Gastroesophageal sphincter (tissue), 4 donors: ENCODE measurements around the gene EXOC6B. TPM values are rescaled to one million over a fixed set of nuclear protein-coding genes. Genes with fewer than 3 reads are reported as not detected.

Source experiments
- ATAC-seq: fragments of 150-250 bp; one replicate; pipeline ENCODE4 v1.9.1; 2016; ENCODE audit warnings: mild to moderate bottlenecking, moderate library complexity
- H3K27ac ChIP-seq, 4 donors: fragments of 200-600 bp; sonication (generic) in 3 of 4; 1 replicate in 3 of 4; 2 replicates in 1 of 4; pipeline ENCODE4 v1.5.1; 2016 to 2019
- H3K27me3 ChIP-seq: fragments of 200-600 bp; sonication (generic); one replicate; pipeline ENCODE4 v1.5.1; 2019
- H3K36me3 ChIP-seq, 2 donors: fragments of 200-600 bp; sonication (generic); one replicate each; pipeline ENCODE4 v1.5.1; 2019; ENCODE audit warnings: control low read depth in 1 of 2
- H3K4me1 ChIP-seq, 3 donors: fragments of 200-600 bp; sonication (generic); 1 replicate in 2 of 3; 2 replicates in 1 of 3; pipeline ENCODE4 v1.5.1; 2016 to 2019; ENCODE audit warnings: control low read depth in 2 of 3
- H3K4me3 ChIP-seq, 2 donors: fragments of 200-600 bp; sonication (generic); one replicate each; pipeline ENCODE4 v1.5.1; 2019; ENCODE audit warnings: mild to moderate bottlenecking in 1 of 2, moderate library complexity in 1 of 2
- H3K9me3 ChIP-seq, 3 donors: fragments of 200-600 bp; sonication (generic); one replicate each; pipeline ENCODE4 v1.5.1; 2017 to 2019; ENCODE audit warnings: control low read depth in 2 of 3
- CTCF ChIP-seq, 4 experiments: fragments of 200-600 bp in 2 of 4; fragments of 450-650 bp in 2 of 4; sonication (generic) in 1 of 4; IDR thresholded peaks; one replicate each; pipeline ENCODE4 v1.5.1; 2017 to 2019; ENCODE audit warnings: antibody characterized with exemption in 4 of 4, mild to moderate bottlenecking in 2 of 4, moderate library complexity in 2 of 4
- EP300 ChIP-seq: sonication (generic); formaldehyde crosslinking; IDR thresholded peaks from one replicate; pipeline ENCODE4 v1.6.1; 2017; ENCODE audit warnings: antibody characterized with exemption, mild to moderate bottlenecking
- POLR2A ChIP-seq, 2 donors: fragments of 450-650 bp; IDR thresholded peaks; one replicate each; pipeline ENCODE4 v1.6.1; 2017; ENCODE audit warnings: antibody characterized with exemption in 2 of 2, mild to moderate bottlenecking in 2 of 2, moderate library complexity in 1 of 2
- POLR2AphosphoS5 ChIP-seq: sonication (generic); formaldehyde crosslinking; IDR thresholded peaks from one replicate; pipeline ENCODE4 v1.6.1; 2017; ENCODE audit warnings: antibody characterized with exemption
- WGBS, 2 donors: methylation state at CpG; one replicate each; pipeline ENCODE4 v1.1.5; 2018; ENCODE audit warnings: low coverage in 1 of 2; 5-methylcytosine and 5-hydroxymethylcytosine counted together
- total RNA-seq, 4 donors: library from RNA; depleted of rRNA; stranded (reverse); fragments of >200 nt; gene quantifications; one replicate each; pipeline ENCODE4 v1.1.0, GENCODE V29; 2016

The EXOC6B gene
- total RNA-seq, 4 donors from 2014 or later: 35.3 to 47.2 (median 41.2) TPM

DNA sequence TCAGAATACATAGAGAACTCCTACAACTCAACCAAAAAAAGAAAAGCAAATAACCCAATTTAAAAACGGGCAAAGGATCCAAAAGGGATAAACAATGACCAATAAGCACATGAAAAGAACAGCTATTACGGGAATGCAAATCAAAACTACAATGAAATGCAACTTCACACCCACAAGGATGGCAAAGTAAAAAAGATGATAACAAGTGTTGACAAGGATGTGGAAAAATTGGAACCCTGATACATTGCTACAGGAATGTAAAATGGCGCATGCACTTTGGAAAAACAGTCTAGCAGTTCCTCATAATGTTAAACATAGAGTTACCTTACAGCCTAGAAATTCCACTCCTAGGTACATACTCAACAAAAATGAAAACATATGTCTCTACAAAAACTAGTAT lies 4.7 kb downstream of the EXOC6B start:
- H3K27ac ChIP-seq: no peak overlapping the region
- H3K36me3 ChIP-seq: no peaks in the 10 kb centered on the region
- no peak overlapping the region for H3K4me3 ChIP-seq
- H3K9me3 ChIP-seq: no peaks in the 10 kb centered on the region
- WGBS, 2 donors: 74 to 84% methylated on average over 3 of the region's 3 CpGs
- H3K27me3 ChIP-seq: no peaks in the 10 kb centered on the region
- peaks cover 0 to 45% (median 11%) of the 10 kb centered on the region in 3 donors for H3K4me1 ChIP-seq
- TF ChIP-seq CTCF (IDR thresholded peaks at IDR 0.05) (no peak), POLR2AphosphoS5 (no peak), EP300 (no peak)
- no peak for ATAC-seq

- peaks cover 0 to 35% (median 6%) of the 10 kb centered on the region in 3 donors for H3K4me1 ChIP-seq
These were observed 6.3 kb downstream of the EXOC6B start for GRCh38 chr2:72819501-72819900.

DNA sequence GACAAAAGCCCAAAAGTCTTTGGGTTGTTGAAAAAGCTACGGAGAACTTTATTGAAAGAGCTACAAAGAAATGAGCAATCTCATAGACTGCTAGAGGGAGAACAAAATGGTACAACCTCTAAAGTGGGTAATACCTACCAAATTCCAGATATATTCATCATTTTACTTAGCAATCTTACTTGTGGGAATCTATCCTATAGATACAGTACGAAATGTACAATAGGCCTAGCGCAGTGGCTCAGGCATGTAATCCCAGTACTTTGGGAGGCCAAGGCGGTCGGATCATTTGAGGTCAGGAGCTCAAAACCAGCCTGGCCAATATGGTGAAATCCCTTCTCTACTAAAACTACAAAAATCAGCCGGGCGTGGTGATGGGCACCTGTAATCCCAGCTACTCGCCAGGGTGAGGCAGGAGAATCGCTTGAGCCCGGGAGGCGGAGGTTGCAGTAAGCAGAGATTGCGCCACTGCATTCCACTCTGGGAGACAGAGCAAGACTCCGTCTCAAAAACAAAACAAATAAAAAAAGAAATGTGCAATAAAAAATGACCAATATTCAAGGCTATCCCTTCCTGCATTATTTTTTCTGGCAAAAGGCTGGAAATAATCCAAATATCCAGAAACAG lies 10.1 kb downstream of the EXOC6B start:
- H3K36me3 ChIP-seq: no peaks in the 10 kb centered on the region
- H3K27me3 ChIP-seq: no peaks in the 10 kb centered on the region
- no peak overlapping the region for H3K4me3 ChIP-seq
- H3K9me3 ChIP-seq: no peaks in the 10 kb centered on the region
- 96 to 98% methylated on average over 7 to 12 of the region's 13 CpGs for WGBS, 2 donors
- peaks cover 0 to 17% (median 0%) of the 10 kb centered on the region in 3 donors for H3K4me1 ChIP-seq
- no peak for ATAC-seq
- no peak overlapping the region for H3K27ac ChIP-seq
- no peak for TF ChIP-seq POLR2AphosphoS5
- no peak for TF ChIP-seq POLR2A (IDR thresholded peaks at IDR 0.05)
- TF ChIP-seq EP300: no peak
- TF ChIP-seq CTCF (IDR thresholded peaks at IDR 0.05): no peak

More at GRCh38 chr2:72819501-72819900, 6.3 kb downstream of the EXOC6B start:
- no peaks in the 10 kb centered on the region for H3K36me3 ChIP-seq
- H3K9me3 ChIP-seq: no peaks in the 10 kb centered on the region
- no peak for ATAC-seq
- no peak overlapping the region for H3K4me3 ChIP-seq
- no peak for TF ChIP-seq EP300
- no peak for TF ChIP-seq CTCF (IDR thresholded peaks at IDR 0.05)
- no peak for TF ChIP-seq POLR2AphosphoS5
- no peak for TF ChIP-seq POLR2A (IDR thresholded peaks at IDR 0.05)
- H3K27ac ChIP-seq: no peak overlapping the region
- no peaks in the 10 kb centered on the region for H3K27me3 ChIP-seq

- 43 to 88% methylated on average over 2 of the region's 2 CpGs for WGBS, 2 donors
- Histone ChIP-seq H3K9me3 (peaks cover 0 to 11% (median 0%) of the 10 kb centered on the region in 3 donors), H3K4me3 (no peak overlapping the region), H3K27me3 (no peaks in the 10 kb centered on the region), H3K36me3 (no peaks in the 10 kb centered on the region), H3K27ac (no peak overlapping the region), H3K4me1 (peaks cover 0 to 17% (median 0%) of the 10 kb centered on the region in 3 donors)
- TF ChIP-seq POLR2AphosphoS5 (no peak), POLR2A (IDR thresholded peaks at IDR 0.05) (no peak), CTCF (IDR thresholded peaks at IDR 0.05) (no peak), EP300 (no peak)
- no peak for ATAC-seq
These were observed 12.0 kb downstream of the EXOC6B start for GRCh38 chr2:72813841-72814240.

GRCh38 chr2:72810165-72810564 lies 15.7 kb downstream of the EXOC6B start:
- Histone ChIP-seq H3K27me3 (no peaks in the 10 kb centered on the region), H3K36me3 (no peaks in the 10 kb centered on the region), H3K4me3 (no peak overlapping the region), H3K9me3 (peaks cover 0 to 15% (median 0%) of the 10 kb centered on the region in 3 donors), H3K27ac (no peak overlapping the region), H3K4me1 (no peaks in the 10 kb centered on the region)
- no peak for TF ChIP-seq POLR2AphosphoS5
- TF ChIP-seq EP300: no peak
- TF ChIP-seq POLR2A (IDR thresholded peaks at IDR 0.05): no peak
- ATAC-seq: no peak
- 93 to 100% methylated on average over 4 of the region's 4 CpGs for WGBS, 2 donors
